HEK293 (cell line): ENCODE data around the gene CLNK.

Experiments
- EGR2 ChIP-seq: fragments of 450-650 bp; formaldehyde crosslinking; IDR thresholded peaks from 2 replicates; pipeline ENCODE4 v1.5.1; 2016; ENCODE audit warnings: low read depth, missing biosample characterization, missing genetic modification characterization
- GLI2 ChIP-seq: fragments of 450-650 bp; formaldehyde crosslinking; IDR thresholded peaks from 2 replicates; pipeline ENCODE4; 2017; ENCODE audit warnings: missing biosample characterization, missing genetic modification characterization, low read depth, borderline replicate concordance
- MYNN ChIP-seq: fragments of 450-650 bp; formaldehyde crosslinking; IDR thresholded peaks from 2 replicates; pipeline ENCODE4 v1.5.1; 2016; ENCODE audit warnings: missing biosample characterization, missing genetic modification characterization, borderline replicate concordance
- OSR2 ChIP-seq: fragments of 450-650 bp; formaldehyde crosslinking; IDR thresholded peaks from 2 replicates; pipeline ENCODE4 v1.5.1; 2016; ENCODE audit warnings: missing biosample characterization, missing genetic modification characterization
- OVOL3 ChIP-seq: fragments of 450-650 bp; formaldehyde crosslinking; IDR thresholded peaks from 2 replicates; pipeline ENCODE4 v1.5.1; 2016; ENCODE audit warnings: missing biosample characterization, missing genetic modification characterization
- SETDB1 ChIP-seq: IDR thresholded peaks from one replicate; pipeline ENCODE4 v1.6.1; 2017; ENCODE audit warnings: mild to moderate bottlenecking, low read length, moderate library complexity, mixed read lengths; ENCODE audit not compliant: insufficient read length
- ZBTB21 ChIP-seq: fragments of 450-650 bp; formaldehyde crosslinking; IDR thresholded peaks from 2 replicates; pipeline ENCODE4 v1.5.1; 2017; ENCODE audit warnings: missing biosample characterization, missing genetic modification characterization
- ZBTB8A ChIP-seq: fragments of 450-650 bp; formaldehyde crosslinking; IDR thresholded peaks from 2 replicates; pipeline ENCODE4 v1.5.1; 2016; ENCODE audit warnings: missing biosample characterization, missing genetic modification characterization
- ZNF175 ChIP-seq: fragments of 450-650 bp; formaldehyde crosslinking; IDR thresholded peaks from 2 replicates; pipeline ENCODE4 v1.5.1; 2016; ENCODE audit warnings: missing biosample characterization, missing genetic modification characterization
- ZNF23 ChIP-seq: fragments of 450-650 bp; formaldehyde crosslinking; IDR thresholded peaks from 2 replicates; pipeline ENCODE4 v1.5.1; 2016; ENCODE audit warnings: missing biosample characterization, missing genetic modification characterization, borderline replicate concordance
- ZNF239 ChIP-seq: fragments of 450-650 bp; formaldehyde crosslinking; IDR thresholded peaks from 2 replicates; pipeline ENCODE4 v1.5.1; 2016; ENCODE audit warnings: missing biosample characterization, missing genetic modification characterization
- ZNF266 ChIP-seq: fragments of 450-650 bp; formaldehyde crosslinking; IDR thresholded peaks from 2 replicates; pipeline ENCODE4 v1.5.1; 2016; ENCODE audit warnings: missing biosample characterization, missing genetic modification characterization, low read depth
- ZNF302 ChIP-seq: fragments of 450-650 bp; formaldehyde crosslinking; IDR thresholded peaks from 2 replicates; pipeline ENCODE4 v1.5.1; 2016; ENCODE audit warnings: missing biosample characterization, missing genetic modification characterization, low read depth
- ZNF426 ChIP-seq: fragments of 450-650 bp; formaldehyde crosslinking; IDR thresholded peaks from 2 replicates; pipeline ENCODE4 v1.5.1; 2017; ENCODE audit warnings: missing biosample characterization, missing genetic modification characterization, mild to moderate bottlenecking, inconsistent platforms, moderate library complexity
- ZNF621 ChIP-seq: fragments of 450-650 bp; formaldehyde crosslinking; IDR thresholded peaks from 2 replicates; pipeline ENCODE4 v1.5.1; 2017; ENCODE audit warnings: missing biosample characterization, missing genetic modification characterization
- ZNF629 ChIP-seq: fragments of 450-650 bp; formaldehyde crosslinking; IDR thresholded peaks from 2 replicates; pipeline ENCODE4 v1.5.1; 2017; ENCODE audit warnings: missing biosample characterization, missing genetic modification characterization
- ZNF658 ChIP-seq: fragments of 450-650 bp; formaldehyde crosslinking; IDR thresholded peaks from 2 replicates; pipeline ENCODE4; 2016; ENCODE audit warnings: missing biosample characterization, missing genetic modification characterization
- ZNF670 ChIP-seq: fragments of 450-650 bp; formaldehyde crosslinking; IDR thresholded peaks from 2 replicates; pipeline ENCODE4 v1.5.1; 2016; ENCODE audit warnings: missing biosample characterization, missing genetic modification characterization, low read depth
- TF ChIP-seq, protein P1 (sequence below): fragments of 450-650 bp; formaldehyde crosslinking; IDR thresholded peaks from 2 replicates; pipeline ENCODE4 v1.5.1; 2016; ENCODE audit warnings: missing biosample characterization, missing genetic modification characterization
- TF ChIP-seq, protein P2 (sequence below): fragments of 450-650 bp; formaldehyde crosslinking; IDR thresholded peaks from 2 replicates; pipeline ENCODE4 v1.5.1; 2016; ENCODE audit warnings: missing biosample characterization, missing genetic modification characterization
- TF ChIP-seq, protein P3 (sequence below): fragments of 450-650 bp; formaldehyde crosslinking; IDR thresholded peaks from 2 replicates; pipeline ENCODE4 v1.5.1; 2017; ENCODE audit warnings: missing biosample characterization, missing genetic modification characterization
- TF ChIP-seq, protein P4 (sequence below): fragments of 450-650 bp; formaldehyde crosslinking; IDR thresholded peaks from 2 replicates; pipeline ENCODE4 v1.5.1; 2016; ENCODE audit warnings: missing biosample characterization, missing genetic modification characterization
- TF ChIP-seq, protein P5 (sequence below): fragments of 450-650 bp; formaldehyde crosslinking; IDR thresholded peaks from 2 replicates; pipeline ENCODE4 v1.5.1; 2016; ENCODE audit warnings: missing biosample characterization, missing genetic modification characterization, low read depth
- TF ChIP-seq, protein P6 (sequence below): fragments of 450-650 bp; formaldehyde crosslinking; IDR thresholded peaks from 2 replicates; pipeline ENCODE4 v1.5.1; 2017; ENCODE audit warnings: missing biosample characterization, missing genetic modification characterization
- TF ChIP-seq, protein P7 (sequence below): fragments of 450-650 bp; formaldehyde crosslinking; IDR thresholded peaks from 2 replicates; pipeline ENCODE4 v1.5.1; 2016; ENCODE audit warnings: missing biosample characterization, missing genetic modification characterization, borderline replicate concordance

CLNK gene

DNA sequence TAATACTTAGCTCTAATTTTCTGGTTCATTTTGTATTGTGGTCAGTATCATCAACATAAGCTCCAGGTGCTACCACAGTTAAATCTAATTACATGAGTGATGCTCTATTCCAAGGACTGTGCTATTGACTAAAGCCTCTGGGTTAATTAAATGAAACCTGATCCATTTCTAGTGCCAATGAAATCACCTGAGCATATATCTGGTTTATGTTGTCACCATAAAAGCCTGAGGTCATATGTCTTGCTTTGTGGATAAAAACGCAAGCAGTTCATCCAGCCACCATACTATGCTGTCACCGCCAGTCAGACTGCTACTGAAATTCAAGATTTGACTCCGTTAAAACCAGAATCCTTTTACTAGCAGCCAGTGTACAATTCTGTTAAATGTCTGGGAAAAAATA is 163.1 kb downstream of the CLNK start (continued):
- TF ChIP-seq ZNF629 (peak; percentile 97), MYNN (0 out of 2 replicates have a peak, but pooled peaks have one; percentile 38), ZNF239 (no peak), OVOL3 (peak; percentile 86; the same call in 1 of the 2 replicates), EGR2 (tag by site-specific recombination) (no peak), ZNF621 (tag by site-specific recombination) (no peak), ZBTB21 (peak; percentile 86), ZNF670 (tag by site-specific recombination) (no peak), GLI2 (0 out of 2 replicates have a peak, but pooled peaks have one; percentile 41), ZNF266 (tag by site-specific recombination) (no peak), ZBTB8A (tag by site-specific recombination) (no peak), ZNF175 (no peak), ZNF658 (no peak), ZNF302 (no peak), SETDB1 (no peak), OSR2 (tag by site-specific recombination) (peak; percentile 98), ZNF23 (tag by site-specific recombination) (no peak), ZNF426 (no peak)
- TF ChIP-seq, protein P1, sequence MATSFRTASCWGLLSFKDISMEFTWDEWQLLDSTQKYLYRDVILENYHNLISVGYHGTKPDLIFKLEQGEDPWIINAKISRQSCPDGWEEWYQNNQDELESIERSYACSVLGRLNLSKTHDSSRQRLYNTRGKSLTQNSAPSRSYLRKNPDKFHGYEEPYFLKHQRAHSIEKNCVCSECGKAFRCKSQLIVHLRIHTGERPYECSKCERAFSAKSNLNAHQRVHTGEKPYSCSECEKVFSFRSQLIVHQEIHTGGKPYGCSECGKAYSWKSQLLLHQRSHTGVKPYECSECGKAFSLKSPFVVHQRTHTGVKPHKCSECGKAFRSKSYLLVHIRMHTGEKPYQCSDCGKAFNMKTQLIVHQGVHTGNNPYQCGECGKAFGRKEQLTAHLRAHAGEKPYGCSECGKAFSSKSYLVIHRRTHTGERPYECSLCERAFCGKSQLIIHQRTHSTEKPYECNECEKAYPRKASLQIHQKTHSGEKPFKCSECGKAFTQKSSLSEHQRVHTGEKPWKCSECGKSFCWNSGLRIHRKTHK (tag by site-specific recombination): no peak
- TF ChIP-seq, protein P2, sequence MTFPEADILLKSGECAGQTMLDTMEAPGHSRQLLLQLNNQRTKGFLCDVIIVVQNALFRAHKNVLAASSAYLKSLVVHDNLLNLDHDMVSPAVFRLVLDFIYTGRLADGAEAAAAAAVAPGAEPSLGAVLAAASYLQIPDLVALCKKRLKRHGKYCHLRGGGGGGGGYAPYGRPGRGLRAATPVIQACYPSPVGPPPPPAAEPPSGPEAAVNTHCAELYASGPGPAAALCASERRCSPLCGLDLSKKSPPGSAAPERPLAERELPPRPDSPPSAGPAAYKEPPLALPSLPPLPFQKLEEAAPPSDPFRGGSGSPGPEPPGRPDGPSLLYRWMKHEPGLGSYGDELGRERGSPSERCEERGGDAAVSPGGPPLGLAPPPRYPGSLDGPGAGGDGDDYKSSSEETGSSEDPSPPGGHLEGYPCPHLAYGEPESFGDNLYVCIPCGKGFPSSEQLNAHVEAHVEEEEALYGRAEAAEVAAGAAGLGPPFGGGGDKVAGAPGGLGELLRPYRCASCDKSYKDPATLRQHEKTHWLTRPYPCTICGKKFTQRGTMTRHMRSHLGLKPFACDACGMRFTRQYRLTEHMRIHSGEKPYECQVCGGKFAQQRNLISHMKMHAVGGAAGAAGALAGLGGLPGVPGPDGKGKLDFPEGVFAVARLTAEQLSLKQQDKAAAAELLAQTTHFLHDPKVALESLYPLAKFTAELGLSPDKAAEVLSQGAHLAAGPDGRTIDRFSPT (tag by site-specific recombination): 0 out of 2 replicates have a peak, but pooled peaks have one; percentile 22
- TF ChIP-seq, protein P3, sequence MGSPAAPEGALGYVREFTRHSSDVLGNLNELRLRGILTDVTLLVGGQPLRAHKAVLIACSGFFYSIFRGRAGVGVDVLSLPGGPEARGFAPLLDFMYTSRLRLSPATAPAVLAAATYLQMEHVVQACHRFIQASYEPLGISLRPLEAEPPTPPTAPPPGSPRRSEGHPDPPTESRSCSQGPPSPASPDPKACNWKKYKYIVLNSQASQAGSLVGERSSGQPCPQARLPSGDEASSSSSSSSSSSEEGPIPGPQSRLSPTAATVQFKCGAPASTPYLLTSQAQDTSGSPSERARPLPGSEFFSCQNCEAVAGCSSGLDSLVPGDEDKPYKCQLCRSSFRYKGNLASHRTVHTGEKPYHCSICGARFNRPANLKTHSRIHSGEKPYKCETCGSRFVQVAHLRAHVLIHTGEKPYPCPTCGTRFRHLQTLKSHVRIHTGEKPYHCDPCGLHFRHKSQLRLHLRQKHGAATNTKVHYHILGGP (tag by site-specific recombination): no peak
- TF ChIP-seq, protein P4, sequence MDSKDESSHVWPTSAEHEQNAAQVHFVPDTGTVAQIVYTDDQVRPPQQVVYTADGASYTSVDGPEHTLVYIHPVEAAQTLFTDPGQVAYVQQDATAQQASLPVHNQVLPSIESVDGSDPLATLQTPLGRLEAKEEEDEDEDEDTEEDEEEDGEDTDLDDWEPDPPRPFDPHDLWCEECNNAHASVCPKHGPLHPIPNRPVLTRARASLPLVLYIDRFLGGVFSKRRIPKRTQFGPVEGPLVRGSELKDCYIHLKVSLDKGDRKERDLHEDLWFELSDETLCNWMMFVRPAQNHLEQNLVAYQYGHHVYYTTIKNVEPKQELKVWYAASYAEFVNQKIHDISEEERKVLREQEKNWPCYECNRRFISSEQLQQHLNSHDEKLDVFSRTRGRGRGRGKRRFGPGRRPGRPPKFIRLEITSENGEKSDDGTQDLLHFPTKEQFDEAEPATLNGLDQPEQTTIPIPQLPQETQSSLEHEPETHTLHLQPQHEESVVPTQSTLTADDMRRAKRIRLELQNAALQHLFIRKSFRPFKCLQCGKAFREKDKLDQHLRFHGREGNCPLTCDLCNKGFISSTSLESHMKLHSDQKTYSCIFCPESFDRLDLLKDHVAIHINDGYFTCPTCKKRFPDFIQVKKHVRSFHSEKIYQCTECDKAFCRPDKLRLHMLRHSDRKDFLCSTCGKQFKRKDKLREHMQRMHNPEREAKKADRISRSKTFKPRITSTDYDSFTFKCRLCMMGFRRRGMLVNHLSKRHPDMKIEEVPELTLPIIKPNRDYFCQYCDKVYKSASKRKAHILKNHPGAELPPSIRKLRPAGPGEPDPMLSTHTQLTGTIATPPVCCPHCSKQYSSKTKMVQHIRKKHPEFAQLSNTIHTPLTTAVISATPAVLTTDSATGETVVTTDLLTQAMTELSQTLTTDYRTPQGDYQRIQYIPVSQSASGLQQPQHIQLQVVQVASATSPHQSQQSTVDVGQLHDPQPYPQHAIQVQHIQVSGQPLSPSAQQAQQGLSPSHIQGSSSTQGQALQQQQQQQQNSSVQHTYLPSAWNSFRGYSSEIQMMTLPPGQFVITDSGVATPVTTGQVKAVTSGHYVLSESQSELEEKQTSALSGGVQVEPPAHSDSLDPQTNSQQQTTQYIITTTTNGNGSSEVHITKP: 0 out of 2 replicates have a peak, but pooled peaks have one; percentile 42
- TF ChIP-seq, protein P5, sequence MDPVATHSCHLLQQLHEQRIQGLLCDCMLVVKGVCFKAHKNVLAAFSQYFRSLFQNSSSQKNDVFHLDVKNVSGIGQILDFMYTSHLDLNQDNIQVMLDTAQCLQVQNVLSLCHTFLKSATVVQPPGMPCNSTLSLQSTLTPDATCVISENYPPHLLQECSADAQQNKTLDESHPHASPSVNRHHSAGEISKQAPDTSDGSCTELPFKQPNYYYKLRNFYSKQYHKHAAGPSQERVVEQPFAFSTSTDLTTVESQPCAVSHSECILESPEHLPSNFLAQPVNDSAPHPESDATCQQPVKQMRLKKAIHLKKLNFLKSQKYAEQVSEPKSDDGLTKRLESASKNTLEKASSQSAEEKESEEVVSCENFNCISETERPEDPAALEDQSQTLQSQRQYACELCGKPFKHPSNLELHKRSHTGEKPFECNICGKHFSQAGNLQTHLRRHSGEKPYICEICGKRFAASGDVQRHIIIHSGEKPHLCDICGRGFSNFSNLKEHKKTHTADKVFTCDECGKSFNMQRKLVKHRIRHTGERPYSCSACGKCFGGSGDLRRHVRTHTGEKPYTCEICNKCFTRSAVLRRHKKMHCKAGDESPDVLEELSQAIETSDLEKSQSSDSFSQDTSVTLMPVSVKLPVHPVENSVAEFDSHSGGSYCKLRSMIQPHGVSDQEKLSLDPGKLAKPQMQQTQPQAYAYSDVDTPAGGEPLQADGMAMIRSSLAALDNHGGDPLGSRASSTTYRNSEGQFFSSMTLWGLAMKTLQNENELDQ (tag by site-specific recombination): no peak
- TF ChIP-seq, protein P6, sequence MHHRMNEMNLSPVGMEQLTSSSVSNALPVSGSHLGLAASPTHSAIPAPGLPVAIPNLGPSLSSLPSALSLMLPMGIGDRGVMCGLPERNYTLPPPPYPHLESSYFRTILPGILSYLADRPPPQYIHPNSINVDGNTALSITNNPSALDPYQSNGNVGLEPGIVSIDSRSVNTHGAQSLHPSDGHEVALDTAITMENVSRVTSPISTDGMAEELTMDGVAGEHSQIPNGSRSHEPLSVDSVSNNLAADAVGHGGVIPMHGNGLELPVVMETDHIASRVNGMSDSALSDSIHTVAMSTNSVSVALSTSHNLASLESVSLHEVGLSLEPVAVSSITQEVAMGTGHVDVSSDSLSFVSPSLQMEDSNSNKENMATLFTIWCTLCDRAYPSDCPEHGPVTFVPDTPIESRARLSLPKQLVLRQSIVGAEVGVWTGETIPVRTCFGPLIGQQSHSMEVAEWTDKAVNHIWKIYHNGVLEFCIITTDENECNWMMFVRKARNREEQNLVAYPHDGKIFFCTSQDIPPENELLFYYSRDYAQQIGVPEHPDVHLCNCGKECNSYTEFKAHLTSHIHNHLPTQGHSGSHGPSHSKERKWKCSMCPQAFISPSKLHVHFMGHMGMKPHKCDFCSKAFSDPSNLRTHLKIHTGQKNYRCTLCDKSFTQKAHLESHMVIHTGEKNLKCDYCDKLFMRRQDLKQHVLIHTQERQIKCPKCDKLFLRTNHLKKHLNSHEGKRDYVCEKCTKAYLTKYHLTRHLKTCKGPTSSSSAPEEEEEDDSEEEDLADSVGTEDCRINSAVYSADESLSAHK (tag by site-specific recombination): no peak
- TF ChIP-seq, protein P7, sequence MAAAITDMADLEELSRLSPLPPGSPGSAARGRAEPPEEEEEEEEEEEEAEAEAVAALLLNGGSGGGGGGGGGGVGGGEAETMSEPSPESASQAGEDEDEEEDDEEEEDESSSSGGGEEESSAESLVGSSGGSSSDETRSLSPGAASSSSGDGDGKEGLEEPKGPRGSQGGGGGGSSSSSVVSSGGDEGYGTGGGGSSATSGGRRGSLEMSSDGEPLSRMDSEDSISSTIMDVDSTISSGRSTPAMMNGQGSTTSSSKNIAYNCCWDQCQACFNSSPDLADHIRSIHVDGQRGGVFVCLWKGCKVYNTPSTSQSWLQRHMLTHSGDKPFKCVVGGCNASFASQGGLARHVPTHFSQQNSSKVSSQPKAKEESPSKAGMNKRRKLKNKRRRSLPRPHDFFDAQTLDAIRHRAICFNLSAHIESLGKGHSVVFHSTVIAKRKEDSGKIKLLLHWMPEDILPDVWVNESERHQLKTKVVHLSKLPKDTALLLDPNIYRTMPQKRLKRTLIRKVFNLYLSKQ (tag by site-specific recombination): no peak
